ENCODE measurements around the gene COX8C.

The COX8C gene

GRCh38 chr14:93346926-93347721 lies at the start of gene COX8C:
COX8C (plus strand) TSS chr14:93347182; CDS start chr14:93347269, 87 bp downstream.
- DNase-seq: peak; percentile 20 to 43
- TF ChIP-seq POLR2A (IDR thresholded peaks at IDR 0.05; ENCODE audit: low read length) (no peak), GATA1 (IDR thresholded peaks at IDR 0.05; ENCODE audit: low read depth, low read length) (no peak)

- no peak for TF ChIP-seq GATA1 (IDR thresholded peaks at IDR 0.05; ENCODE audit: low read depth, low read length)
- TF ChIP-seq POLR2A (IDR thresholded peaks at IDR 0.05; ENCODE audit: low read length): no peak
- no peak for DNase-seq
These were observed 47.6 kb upstream of the COX8C start for GRCh38 chr14:93299416-93299815.

DNA sequence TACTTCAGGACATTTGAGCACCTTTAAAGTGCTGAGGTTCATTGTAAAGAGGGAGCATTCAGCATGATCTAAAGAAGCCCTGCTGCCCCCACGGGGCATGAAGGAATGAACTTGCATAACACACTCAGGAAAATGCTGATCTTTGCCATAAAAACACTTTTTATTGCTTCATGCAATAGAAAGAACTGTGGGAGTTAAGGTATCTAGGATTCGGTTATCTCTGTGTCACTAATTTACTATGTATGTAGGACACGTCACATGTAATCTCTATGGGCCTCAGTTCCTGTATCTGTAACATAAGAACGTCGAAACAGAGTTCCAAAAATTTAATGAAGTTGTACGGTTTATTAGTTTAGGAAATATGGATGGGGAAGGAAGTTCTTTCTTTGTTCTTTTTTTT lies 47.1 kb upstream of the COX8C start:
- DNase-seq: no peak
- TF ChIP-seq POLR2A (IDR thresholded peaks at IDR 0.05; ENCODE audit: low read length) (no peak), GATA1 (IDR thresholded peaks at IDR 0.05; ENCODE audit: low read depth, low read length) (no peak)

DNA sequence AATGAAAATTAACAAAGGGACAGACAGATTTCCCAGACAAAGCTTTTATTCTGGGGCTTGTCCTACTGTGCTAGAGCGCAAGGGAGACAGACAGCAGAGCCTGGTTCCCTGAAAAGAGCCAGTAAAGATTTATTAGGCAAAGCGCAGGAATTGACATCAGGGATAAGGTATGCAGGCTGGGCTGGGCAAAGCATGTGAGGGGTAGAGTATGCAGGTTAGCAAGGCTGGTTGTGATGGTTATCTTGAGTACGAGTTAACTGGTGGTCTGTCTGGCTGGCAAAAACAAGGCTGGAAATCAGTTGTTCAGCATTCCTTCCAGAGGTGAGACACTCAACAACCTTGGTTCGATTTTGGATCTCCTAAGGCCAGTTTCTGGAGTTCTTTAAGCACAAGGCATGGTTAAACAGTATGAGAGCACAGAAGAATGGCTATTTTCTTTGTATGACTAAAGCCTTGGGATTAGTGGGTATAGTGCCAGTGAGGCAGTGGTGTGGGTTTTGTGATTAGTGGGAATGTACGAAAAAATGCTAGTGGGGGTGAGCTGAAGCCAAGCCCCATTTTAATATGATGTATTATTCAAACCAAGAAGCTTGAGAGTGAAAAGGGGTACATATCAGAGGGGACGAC lies 45.0 kb upstream of the COX8C start:
- no peak for DNase-seq
- TF ChIP-seq POLR2A (IDR thresholded peaks at IDR 0.05; ENCODE audit: low read length): no peak
- no peak for TF ChIP-seq GATA1 (IDR thresholded peaks at IDR 0.05; ENCODE audit: low read depth, low read length)

DNA sequence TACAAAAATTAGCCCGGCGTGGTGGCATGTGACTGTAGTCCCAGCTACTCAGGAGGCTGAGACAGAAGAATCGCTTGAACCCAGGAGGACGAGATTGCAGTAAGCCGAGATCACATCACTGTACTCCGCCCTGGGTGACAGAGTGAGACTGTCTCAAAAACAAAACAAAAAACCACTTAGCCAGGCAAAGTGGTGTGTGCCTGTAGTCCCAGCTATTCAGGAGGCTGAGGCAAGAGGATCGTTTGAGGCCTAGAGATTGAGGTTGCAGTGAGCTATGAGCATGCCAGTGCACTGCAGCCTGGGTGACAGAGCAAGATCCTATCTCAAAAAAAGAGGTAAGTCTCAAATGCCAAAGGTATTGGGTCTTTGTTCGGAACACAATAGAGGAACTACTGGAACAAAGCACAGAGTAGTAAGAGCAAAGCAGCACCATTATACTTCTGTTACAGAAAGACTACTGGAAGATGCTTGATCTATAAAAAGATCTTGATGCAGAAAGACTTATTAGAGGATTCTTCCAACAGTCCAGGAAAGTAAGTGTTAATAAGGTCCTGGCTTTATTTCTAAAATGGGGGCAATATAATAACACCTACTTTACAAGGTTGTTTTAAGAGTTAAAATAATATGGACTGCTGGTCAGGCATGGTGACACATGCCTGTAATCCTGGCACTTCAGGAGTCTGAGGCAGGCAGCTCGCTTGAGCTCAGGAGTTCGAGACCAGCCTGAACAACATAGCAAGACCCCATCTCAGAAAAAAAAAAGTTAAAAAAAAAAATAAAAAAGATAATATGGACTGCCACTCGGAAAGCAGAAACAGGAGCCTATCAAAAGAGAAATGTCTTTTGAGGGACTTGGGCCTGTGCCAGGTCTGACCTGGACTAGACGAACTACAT lies 44.0 kb upstream of the COX8C start:
- peak; percentile 47 to 53 for DNase-seq
- no peak for TF ChIP-seq POLR2A (IDR thresholded peaks at IDR 0.05; ENCODE audit: low read length)
- no peak for TF ChIP-seq GATA1 (IDR thresholded peaks at IDR 0.05; ENCODE audit: low read depth, low read length)

- no peak for TF ChIP-seq GATA1 (IDR thresholded peaks at IDR 0.05; ENCODE audit: low read depth, low read length)
- peak; percentile 80 to 84 for DNase-seq
These were observed 43.3 kb upstream of the COX8C start for GRCh38 chr14:93303659-93304058.

GRCh38 chr14:93304771-93305170 lies 42.2 kb upstream of the COX8C start:
- no peak for TF ChIP-seq GATA1 (IDR thresholded peaks at IDR 0.05; ENCODE audit: low read depth, low read length)
- TF ChIP-seq POLR2A (IDR thresholded peaks at IDR 0.05; ENCODE audit: low read length): no peak
- DNase-seq: peak; percentile 46 to 48

GRCh38 chr14:93305725-93306418 lies 41.1 kb upstream of the COX8C start:
- DNase-seq: peak; percentile 44 to 53
- TF ChIP-seq GATA1 (IDR thresholded peaks at IDR 0.05; ENCODE audit: low read depth, low read length) (no peak), POLR2A (IDR thresholded peaks at IDR 0.05; ENCODE audit: low read length) (no peak)

DNA sequence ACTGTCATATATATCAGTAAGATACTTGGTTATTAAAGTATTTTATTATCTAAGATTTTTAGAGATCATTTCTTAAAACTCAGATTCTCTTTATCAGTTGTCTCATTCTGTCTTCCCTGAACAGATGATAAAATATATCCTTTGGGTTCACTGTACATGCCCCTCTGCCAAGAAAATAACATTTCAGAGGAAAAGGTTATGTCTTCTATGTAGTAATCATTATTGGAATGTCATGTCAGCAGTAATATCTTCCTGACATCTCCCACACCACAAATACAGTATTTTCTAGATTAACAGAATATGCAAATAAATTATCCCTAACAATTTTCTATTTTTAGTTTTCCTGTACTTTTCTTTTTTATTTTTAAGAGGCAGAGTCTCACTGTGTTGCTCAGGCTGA lies 40.2 kb upstream of the COX8C start:
- TF ChIP-seq GATA1 (IDR thresholded peaks at IDR 0.05; ENCODE audit: low read depth, low read length) (no peak), POLR2A (IDR thresholded peaks at IDR 0.05; ENCODE audit: low read length) (no peak)
- no peak for DNase-seq

- no peak for DNase-seq
- TF ChIP-seq POLR2A (IDR thresholded peaks at IDR 0.05; ENCODE audit: low read length) (no peak), GATA1 (IDR thresholded peaks at IDR 0.05; ENCODE audit: low read depth, low read length) (no peak)
These were observed 38.2 kb upstream of the COX8C start for GRCh38 chr14:93308686-93309345.

DNA sequence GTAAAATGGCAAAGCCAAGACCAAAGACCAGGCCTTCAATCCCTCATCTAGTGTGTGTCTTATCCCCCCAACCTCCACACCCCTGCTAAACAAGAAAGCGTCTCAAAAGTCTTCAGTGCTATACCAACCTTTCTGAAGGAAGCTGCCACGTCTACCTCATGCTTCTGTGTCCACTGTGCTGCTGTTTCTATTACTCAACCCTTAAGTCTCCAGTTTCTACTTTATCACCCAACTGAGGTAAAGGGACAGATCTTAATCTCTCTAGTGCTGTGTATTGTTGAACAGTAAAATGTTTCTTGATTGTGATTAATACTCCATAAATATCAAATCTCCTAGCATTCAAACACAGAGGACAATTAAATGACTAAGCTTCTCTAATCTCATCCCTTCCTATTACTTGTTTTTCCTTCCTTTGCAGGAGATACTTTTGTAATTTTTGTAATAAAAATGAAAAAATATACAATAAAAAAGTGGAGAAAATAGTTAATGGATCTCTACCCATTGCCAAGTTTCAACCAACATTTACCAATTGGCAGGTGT lies 37.5 kb upstream of the COX8C start:
- TF ChIP-seq GATA1 (IDR thresholded peaks at IDR 0.05; ENCODE audit: low read depth, low read length): no peak
- no peak for TF ChIP-seq POLR2A (IDR thresholded peaks at IDR 0.05; ENCODE audit: low read length)

DNA sequence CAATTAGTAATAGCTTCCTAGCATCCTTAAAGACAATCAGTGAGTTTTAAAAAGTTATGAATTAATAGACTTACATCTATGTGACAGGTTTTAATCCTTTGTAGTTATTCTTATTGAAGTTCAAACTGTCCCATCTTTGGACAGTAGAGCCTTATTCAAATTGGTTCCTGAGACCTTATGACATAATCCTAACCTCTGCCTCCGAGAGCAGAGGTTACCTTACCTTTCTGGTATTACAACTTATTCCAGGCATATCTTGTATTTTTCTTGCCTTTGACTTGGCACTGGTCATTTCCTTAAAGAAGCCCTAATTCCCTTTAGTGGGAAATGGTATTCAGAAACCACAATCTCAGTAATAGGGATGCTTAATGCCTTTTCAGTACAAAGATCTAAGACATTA lies 35.9 kb upstream of the COX8C start:
- no peak for DNase-seq
- TF ChIP-seq GATA1 (IDR thresholded peaks at IDR 0.05; ENCODE audit: low read depth, low read length) (no peak), POLR2A (IDR thresholded peaks at IDR 0.05; ENCODE audit: low read length) (no peak)

More for the DNA sequence above, 37.5 kb upstream of the COX8C start:
- DNase-seq: no peak

DNA sequence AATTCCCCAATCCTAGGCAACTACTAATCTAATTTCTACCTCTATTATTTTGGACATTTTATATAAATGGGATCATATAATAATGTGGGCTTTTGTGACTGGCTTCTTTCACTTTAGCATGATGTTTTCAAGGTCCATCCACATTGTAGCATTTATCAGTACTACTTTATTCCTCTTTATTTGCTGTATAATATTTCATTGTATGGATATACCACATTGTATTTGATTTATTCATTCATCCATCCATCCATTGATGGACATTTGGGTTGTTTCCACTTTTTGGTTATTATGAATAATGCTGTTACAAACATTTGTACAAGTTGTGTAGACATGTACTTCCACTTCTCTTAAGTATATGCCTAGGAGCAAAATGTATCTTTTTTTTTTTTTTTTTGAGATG lies 31.4 kb upstream of the COX8C start:
- TF ChIP-seq POLR2A (IDR thresholded peaks at IDR 0.05; ENCODE audit: low read length): no peak
- TF ChIP-seq GATA1 (IDR thresholded peaks at IDR 0.05; ENCODE audit: low read depth, low read length): no peak

More for the DNA sequence above, 31.4 kb upstream of the COX8C start:
- DNase-seq: no peak
